ENCODE results near the gene TSNAX.
"Not testable (repeated sequence)": the region's sequence is repeated elsewhere in the genome, so short reads cannot be mapped to it uniquely, and the experiment has no call there.

TSNAX gene

GRCh38 chr1:231566496-231566895, 38.0 kb downstream of the TSNAX start:
- DNase-seq (ENCODE audit: low read depth), result no peak
- TF ChIP-seq CTCF (conservative IDR thresholded peaks at IDR 0.05; ENCODE audit: control insufficient read depth, insufficient read depth, low read depth, low read length), result no peak
- H3K4me3 ChIP-seq (ENCODE audit: control insufficient read depth, low read depth, low read length), result no peak overlapping the region

- DNase-seq (ENCODE audit: low read depth); H3K4me3 ChIP-seq (ENCODE audit: control insufficient read depth, low read depth, low read length): not testable (repeated sequence)
Measured at GRCh38 chr1:231570262-231570661, 41.8 kb downstream of the TSNAX start.

GRCh38 chr1:231571904-231572303, 43.4 kb downstream of the TSNAX start:
- H3K4me3 ChIP-seq (ENCODE audit: control insufficient read depth, low read depth, low read length), result no peak overlapping the region
- DNase-seq (ENCODE audit: low read depth), result no peak
- TF ChIP-seq CTCF (conservative IDR thresholded peaks at IDR 0.05; ENCODE audit: control insufficient read depth, insufficient read depth, low read depth, low read length), result no peak

GRCh38 chr1:231575472-231575871, 47.0 kb downstream of the TSNAX start:
- DNase-seq (ENCODE audit: low read depth), result no peak
- no peak for TF ChIP-seq CTCF (conservative IDR thresholded peaks at IDR 0.05; ENCODE audit: control insufficient read depth, insufficient read depth, low read depth, low read length)
- no peak overlapping the region for H3K4me3 ChIP-seq (ENCODE audit: control insufficient read depth, low read depth, low read length)

- no peak overlapping the region for H3K4me3 ChIP-seq (ENCODE audit: control insufficient read depth, low read depth, low read length)
- DNase-seq (ENCODE audit: low read depth), result no peak
- TF ChIP-seq CTCF (conservative IDR thresholded peaks at IDR 0.05; ENCODE audit: control insufficient read depth, insufficient read depth, low read depth, low read length), result no peak
Measured at GRCh38 chr1:231576804-231577718, 48.6 kb downstream of the TSNAX start.

GRCh38 chr1:231580874-231581273, 52.4 kb downstream of the TSNAX start:
- DNase-seq (ENCODE audit: low read depth), result no peak
- TF ChIP-seq CTCF (conservative IDR thresholded peaks at IDR 0.05; ENCODE audit: control insufficient read depth, insufficient read depth, low read depth, low read length), result no peak
- no peak overlapping the region for H3K4me3 ChIP-seq (ENCODE audit: control insufficient read depth, low read depth, low read length)

GRCh38 chr1:231581859-231582258, 53.4 kb downstream of the TSNAX start:
- no peak for TF ChIP-seq CTCF (conservative IDR thresholded peaks at IDR 0.05; ENCODE audit: control insufficient read depth, insufficient read depth, low read depth, low read length)
- DNase-seq (ENCODE audit: low read depth), result no peak
- H3K4me3 ChIP-seq (ENCODE audit: control insufficient read depth, low read depth, low read length), result no peak overlapping the region
